GM23338 (cell line): ENCODE data around the gene KRTAP10-6. TPM values are rescaled to one million over a fixed set of nuclear protein-coding genes. Genes with fewer than 3 reads are reported as not detected.

Experiments
- ATAC-seq: fragments of 200-7000 bp; cut with Tn5 transposase; 3 replicates; pipeline ENCODE4 v1.9.1; 2020
- DNase-seq: peaks from one replicate; pipeline ENCODE4 v3.0.0-alpha.2; 2015; ENCODE audit warnings: low spot score
- H2AFZ ChIP-seq: fragments of 200-600 bp; sonication (generic); 2 replicates; pipeline ENCODE4 v1.8.0; 2016; ENCODE audit warnings: antibody characterized with exemption, mild to moderate bottlenecking, moderate library complexity
- H3F3A ChIP-seq: fragments of 200-600 bp; sonication (generic); replicated peaks from 2 replicates; pipeline ENCODE4 v1.8.0; 2017; ENCODE audit warnings: antibody characterized with exemption, mixed run types, low read depth
- H3K27ac ChIP-seq: fragments of 200-600 bp; sonication (generic); 2 replicates; pipeline ENCODE4 v1.6.1; 2016; ENCODE audit warnings: low read depth
- H3K27me3 ChIP-seq: fragments of 200-600 bp; sonication (generic); 2 replicates; pipeline ENCODE4 v1.8.0; 2016; ENCODE audit warnings: mild to moderate bottlenecking, mixed run types, moderate library complexity; ENCODE audit not compliant: insufficient read depth
- H3K36me3 ChIP-seq: fragments of 200-600 bp; sonication (generic); 2 replicates; pipeline ENCODE4 v1.8.0; 2016; ENCODE audit warnings: mild to moderate bottlenecking; ENCODE audit not compliant: insufficient read depth
- H3K4me1 ChIP-seq: fragments of 200-600 bp; sonication (generic); 2 replicates; pipeline ENCODE4 v1.8.0; 2016; ENCODE audit warnings: mild to moderate bottlenecking, moderate library complexity; ENCODE audit not compliant: insufficient read depth
- H3K4me2 ChIP-seq: fragments of 200-600 bp; sonication (generic); 2 replicates; pipeline ENCODE4 v1.7.1; 2017; ENCODE audit warnings: mixed run types
- H3K4me3 ChIP-seq: fragments of 200-600 bp; sonication (generic); 2 replicates; pipeline ENCODE4 v1.6.1; 2016; ENCODE audit warnings: mixed run types
- H3K79me2 ChIP-seq: fragments of 200-600 bp; sonication (generic); replicated peaks from 2 replicates; pipeline ENCODE4 v1.8.0; 2017; ENCODE audit warnings: mild to moderate bottlenecking; ENCODE audit not compliant: insufficient read depth
- H3K9me2 ChIP-seq: fragments of 200-600 bp; sonication (generic); 2 replicates; pipeline ENCODE4 v1.8.0; 2017; ENCODE audit not compliant: insufficient read depth
- H4K20me1 ChIP-seq: fragments of 200-600 bp; sonication (generic); replicated peaks from 2 replicates; pipeline ENCODE4 v1.8.0; 2017; ENCODE audit warnings: mild to moderate bottlenecking; ENCODE audit not compliant: insufficient read depth
- H3K27ac Mint-ChIP-seq: 2 replicates; pipeline ENCODE4 v1.8.0; 2020; ENCODE audit warnings: inconsistent platforms, mild to moderate bottlenecking, moderate library complexity, mixed read lengths
- H3K27me3 Mint-ChIP-seq: 3 replicates; pipeline ENCODE4 v1.8.0; 2022; ENCODE audit warnings: low read depth, mild to moderate bottlenecking, moderate library complexity, mixed read lengths, inconsistent platforms; ENCODE audit not compliant: insufficient read depth, poor library complexity
- H3K36me3 Mint-ChIP-seq: 3 replicates; pipeline ENCODE4 v1.8.0; 2021; ENCODE audit warnings: low read depth, mild to moderate bottlenecking, inconsistent platforms, moderate library complexity, mixed read lengths
- H3K4me1 Mint-ChIP-seq: 3 replicates; pipeline ENCODE4 v1.8.0; 2020; ENCODE audit warnings: mild to moderate bottlenecking, inconsistent platforms, mixed read lengths
- H3K4me3 Mint-ChIP-seq: 3 replicates; pipeline ENCODE4 v1.8.0; 2021; ENCODE audit warnings: moderate library complexity, mild to moderate bottlenecking, inconsistent platforms, mixed read lengths
- H3K9me3 Mint-ChIP-seq: 3 replicates; pipeline ENCODE4 v1.8.0; 2020; ENCODE audit warnings: moderate library complexity, mild to moderate bottlenecking, inconsistent platforms, mixed read lengths
- CTCF ChIP-seq, 2 experiments: fragments of 200-600 bp in 1 of 2; sonication (generic) in 1 of 2; conservative IDR thresholded peaks; 2 replicates each; pipeline versions ENCODE4 v1.5.1 to v1.6.1; 2016 to 2017; ENCODE audit warnings: antibody characterized with exemption in 2 of 2, low read depth in 2 of 2, mild to moderate bottlenecking in 2 of 2, moderate library complexity in 1 of 2
- EZH2 ChIP-seq: fragments of 200-600 bp; sonication (generic); IDR thresholded peaks from one replicate; pipeline ENCODE4 v1.8.0; 2017; ENCODE audit warnings: antibody characterized with exemption, mild to moderate bottlenecking, low read depth; ENCODE audit not compliant: unreplicated experiment
- POLR2AphosphoS5 ChIP-seq: IDR thresholded peaks from 2 replicates; pipeline ENCODE4 v1.6.1; 2016; ENCODE audit warnings: antibody characterized with exemption, low read depth
- REST ChIP-seq: IDR thresholded peaks from one replicate; pipeline ENCODE4 v1.6.1; 2018; ENCODE audit warnings: antibody characterized with exemption; ENCODE audit not compliant: unreplicated experiment
- ZNF114 ChIP-seq: fragments of 250-450 bp; sonication (Bioruptor Pico); IDR thresholded peaks from 2 replicates; pipeline ENCODE4 v1.5.0; 2020; ENCODE audit warnings: mild to moderate bottlenecking, moderate library complexity
- ZNF462 ChIP-seq: fragments of 250-450 bp; sonication (Bioruptor Pico); IDR thresholded peaks from 2 replicates; pipeline ENCODE4 v1.5.0; 2020; ENCODE audit warnings: mild to moderate bottlenecking, moderate library complexity
- polyA plus RNA-seq: library from polyadenylated mRNA; unstranded; fragments of >200 nt; fragmentation: Nextera tagmentation; extraction: Ambion mirVana; gene quantifications from 2 replicates; pipeline ENCODE4 v1.2.1, GENCODE V29; 2016
- total RNA-seq: library from RNA; depleted of rRNA; stranded (reverse); fragments of >200 nt; shearing (Covaris generic); gene quantifications from 2 replicates; pipeline ENCODE4 v1.2.3, GENCODE V29; 2014

KRTAP10-6 gene
- total and polyA plus RNA-seq, 2 experiments from 2014 or later, result not detected

- Histone ChIP-seq H2AFZ (no peak overlapping the region), H3K79me2 (no peaks in the 10 kb centered on the region), H3K27me3 (no peaks in the 10 kb centered on the region), H3K4me3 (no peak overlapping the region), H3K9me2 (no peaks in the 10 kb centered on the region), H3K4me2 (no peak overlapping the region), H3F3A (no peaks in the 10 kb centered on the region), H3K4me1 (no peaks in the 10 kb centered on the region), H3K36me3 (0 out of 2 replicates have a peak, but pooled peaks cover 4% of the 10 kb centered on the region), H4K20me1 (no peaks in the 10 kb centered on the region), H3K27ac (no peak overlapping the region)
- H3K4me3 Mint-ChIP-seq, result no peak overlapping the region
- peaks cover 19% of the 10 kb centered on the region for H3K36me3 Mint-ChIP-seq
- TF ChIP-seq ZNF114 (no peak), ZNF462 (CRISPR knock-in tag) (no peak), POLR2AphosphoS5 (no peak), REST (no peak), CTCF (conservative IDR thresholded peaks at IDR 0.05; ENCODE audit: low read depth in 2 of 2) (no peak), EZH2 (no peak)
- no peak for ATAC-seq
- H3K27ac Mint-ChIP-seq, result no peak overlapping the region
- peaks cover 8% of the 10 kb centered on the region for H3K27me3 Mint-ChIP-seq
- H3K9me3 Mint-ChIP-seq, result peaks cover 43% of the 10 kb centered on the region
- no peak for DNase-seq
- H3K4me1 Mint-ChIP-seq, result peaks cover 14% of the 10 kb centered on the region
These were observed 20.4 kb upstream of the KRTAP10-6 start for GRCh38 chr21:44612669-44613229.
